Activated CD4-positive, alpha-beta T cell treated with anti-CD3 and anti-CD28 coated beads, Interleukin-2, amount 10 ng/mL, durations not matched to agents 24 days and 14 days (primary cell): ENCODE measurements around the gene ZDHHC14. TPM values are rescaled to one million over a fixed set of nuclear protein-coding genes. Genes with fewer than 3 reads are reported as not detected.

Experiments used
- DNase-seq: peaks from one replicate; pipeline ENCODE4 v3.0.0; 2022
- H3K27ac Mint-ChIP-seq: one replicate; pipeline ENCODE4 v1.8.0; 2022; ENCODE audit warnings: mild to moderate bottlenecking, mixed read lengths
- H3K27me3 Mint-ChIP-seq: one replicate; pipeline ENCODE4 v1.8.0; 2022; ENCODE audit warnings: mixed read lengths
- H3K36me3 Mint-ChIP-seq: one replicate; pipeline ENCODE4 v1.8.0; 2022; ENCODE audit warnings: low read depth, mild to moderate bottlenecking, mixed read lengths
- H3K4me1 Mint-ChIP-seq: one replicate; pipeline ENCODE4 v1.8.0; 2021; ENCODE audit warnings: mixed read lengths
- H3K4me3 Mint-ChIP-seq: one replicate; pipeline ENCODE4 v1.8.0; 2022; ENCODE audit warnings: mild to moderate bottlenecking, moderate library complexity, mixed read lengths
- H3K9me3 Mint-ChIP-seq: one replicate; pipeline ENCODE4 v1.8.0; 2021; ENCODE audit warnings: mixed read lengths
- intact Hi-C: fragments of 100-400 bp; cut with micrococcal nuclease; formaldehyde crosslinking; loops from one replicate; pipeline ENCODE4 v1.15.1; 2023
- total RNA-seq: library from RNA; stranded (reverse); gene quantifications from 2 replicates; pipeline ENCODE4 v1.2.3, GENCODE V29; 2022

The ZDHHC14 gene
- total RNA-seq, 1 donor from 2014 or later = 14.1 TPM

DNA sequence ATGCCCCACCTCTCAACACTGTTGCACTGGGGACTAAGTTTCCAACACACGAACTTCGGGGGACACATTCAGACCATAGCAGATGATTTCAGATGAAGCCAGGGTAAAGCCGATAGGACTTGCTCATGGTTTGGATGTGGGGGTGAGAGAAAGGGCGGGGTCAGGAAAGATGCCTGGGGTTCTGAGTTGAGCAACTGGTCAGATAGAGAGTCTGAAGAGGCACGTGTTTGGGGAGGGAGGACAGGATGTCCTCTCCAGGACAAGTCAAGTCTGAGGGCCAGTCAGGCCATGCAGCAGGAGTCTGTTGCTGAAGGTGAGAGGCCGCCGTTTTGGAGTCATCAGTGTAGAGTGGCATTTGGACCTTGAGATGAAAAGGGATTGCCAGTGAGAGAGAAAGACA is 244.1 kb downstream of the ZDHHC14 start:
- Mint-ChIP-seq H3K27ac (no peak overlapping the region), H3K9me3 (peaks cover 4% of the 10 kb centered on the region), H3K4me1 (peaks cover 8% of the 10 kb centered on the region), H3K36me3 (peaks cover 4% of the 10 kb centered on the region), H3K4me3 (no peak overlapping the region), H3K27me3 (no peaks in the 10 kb centered on the region)
- no peak for DNase-seq
- intact Hi-C loops = no loop called here

DNA sequence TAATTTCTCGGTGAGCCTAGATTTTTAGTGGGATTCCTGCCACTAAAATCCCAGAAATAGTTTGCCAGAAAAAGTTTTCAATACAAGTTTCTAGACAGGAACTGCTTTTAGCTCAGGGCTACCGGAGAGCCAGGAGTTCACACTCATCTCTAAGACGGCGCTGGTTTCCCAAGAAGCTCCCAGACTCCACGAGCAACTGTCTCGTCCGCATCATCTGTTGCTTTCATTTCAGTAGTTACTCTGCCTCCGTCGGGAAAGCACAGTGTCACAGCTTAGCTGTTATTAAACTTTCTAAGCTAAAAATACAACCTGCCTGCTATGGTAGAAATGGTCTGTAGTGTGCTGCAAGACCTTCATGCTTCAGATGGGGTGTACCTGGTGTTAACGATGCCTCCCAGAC is 244.8 kb downstream of the ZDHHC14 start:
- intact Hi-C loops = no loop called here
- Mint-ChIP-seq H3K4me3 (no peak overlapping the region), H3K27me3 (no peaks in the 10 kb centered on the region), H3K27ac (no peak overlapping the region), H3K4me1 (peaks cover 8% of the 10 kb centered on the region), H3K9me3 (peaks cover 4% of the 10 kb centered on the region), H3K36me3 (peaks cover 4% of the 10 kb centered on the region)
- no peak for DNase-seq

DNA sequence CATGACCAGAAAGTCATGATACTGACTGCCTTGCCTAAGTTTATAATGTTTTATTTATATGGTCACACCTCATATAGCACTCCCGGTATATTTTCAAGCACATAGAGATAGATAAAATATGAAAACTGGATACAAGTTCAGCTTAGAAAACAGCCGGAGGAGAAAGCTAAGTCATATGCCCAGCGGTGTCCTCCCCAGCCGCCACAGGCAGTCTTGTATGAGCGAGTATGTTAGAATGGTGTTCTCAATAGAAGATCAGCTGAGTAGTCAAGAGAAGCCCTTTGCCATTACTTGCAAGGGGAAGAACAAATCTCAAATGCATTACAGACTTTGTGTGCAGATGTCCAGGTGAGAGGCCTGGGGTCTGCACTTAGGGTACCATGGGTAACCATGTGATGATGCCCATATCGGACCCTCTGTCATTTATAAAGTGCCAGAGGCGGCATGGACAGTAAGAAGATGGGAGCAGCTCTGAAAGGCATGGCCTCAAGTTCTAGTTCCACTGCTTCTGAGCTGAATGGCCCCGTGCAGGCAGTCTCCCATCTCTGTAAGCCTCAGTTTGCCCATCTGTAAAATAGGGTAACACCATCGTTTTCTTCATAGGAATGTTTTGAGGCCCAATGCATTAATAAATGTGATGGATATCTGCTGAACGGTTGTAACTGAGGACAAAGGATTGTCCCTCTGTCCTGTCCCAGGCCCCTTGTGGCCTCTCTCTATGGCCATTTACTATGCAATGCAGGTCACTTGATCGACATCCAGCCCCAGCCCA is 246.4 kb downstream of the ZDHHC14 start:
- no peaks in the 10 kb centered on the region for H3K27me3 Mint-ChIP-seq
- H3K27ac Mint-ChIP-seq = no peak overlapping the region
- peaks cover 8% of the 10 kb centered on the region for H3K4me1 Mint-ChIP-seq
- H3K4me3 Mint-ChIP-seq = no peak overlapping the region
- peaks cover 4% of the 10 kb centered on the region for H3K36me3 Mint-ChIP-seq
- DNase-seq = no peak
- intact Hi-C loops = no loop called here
- H3K9me3 Mint-ChIP-seq = peaks cover 4% of the 10 kb centered on the region

GRCh38 chr6:157628463-157628862 is 247.5 kb downstream of the ZDHHC14 start:
- intact Hi-C loops = no loop called here
- DNase-seq = no peak
- Mint-ChIP-seq H3K36me3 (peaks cover 2% of the 10 kb centered on the region), H3K27me3 (no peaks in the 10 kb centered on the region), H3K4me1 (peaks cover 8% of the 10 kb centered on the region), H3K9me3 (no peaks in the 10 kb centered on the region), H3K27ac (no peak overlapping the region), H3K4me3 (no peak overlapping the region)

DNA sequence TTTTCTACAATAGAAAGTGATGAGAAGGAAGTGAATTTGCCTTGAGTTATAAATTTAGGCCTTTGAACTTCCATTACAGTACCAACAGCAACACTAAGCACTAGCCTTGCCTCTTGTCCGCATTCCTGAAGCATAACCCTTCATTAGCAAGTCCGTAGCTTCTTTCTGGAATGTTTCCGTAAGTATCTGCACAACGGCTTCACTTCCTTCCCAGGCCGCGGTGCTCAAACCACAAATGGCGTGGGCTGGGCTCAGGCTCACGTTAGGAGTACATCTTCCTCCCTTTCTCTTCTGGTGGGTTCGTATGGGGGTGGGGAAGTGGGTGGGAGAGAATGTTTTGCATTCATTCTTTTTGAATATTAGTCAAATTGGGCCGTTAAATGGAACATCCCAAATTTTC is 248.2 kb downstream of the ZDHHC14 start:
- intact Hi-C loops = no loop called here
- no peak overlapping the region for H3K27ac Mint-ChIP-seq
- no peak for DNase-seq
- H3K4me1 Mint-ChIP-seq = peaks cover 8% of the 10 kb centered on the region
- no peaks in the 10 kb centered on the region for H3K27me3 Mint-ChIP-seq
- H3K4me3 Mint-ChIP-seq = no peak overlapping the region
- H3K36me3 Mint-ChIP-seq = peaks cover 2% of the 10 kb centered on the region
- no peaks in the 10 kb centered on the region for H3K9me3 Mint-ChIP-seq

DNA sequence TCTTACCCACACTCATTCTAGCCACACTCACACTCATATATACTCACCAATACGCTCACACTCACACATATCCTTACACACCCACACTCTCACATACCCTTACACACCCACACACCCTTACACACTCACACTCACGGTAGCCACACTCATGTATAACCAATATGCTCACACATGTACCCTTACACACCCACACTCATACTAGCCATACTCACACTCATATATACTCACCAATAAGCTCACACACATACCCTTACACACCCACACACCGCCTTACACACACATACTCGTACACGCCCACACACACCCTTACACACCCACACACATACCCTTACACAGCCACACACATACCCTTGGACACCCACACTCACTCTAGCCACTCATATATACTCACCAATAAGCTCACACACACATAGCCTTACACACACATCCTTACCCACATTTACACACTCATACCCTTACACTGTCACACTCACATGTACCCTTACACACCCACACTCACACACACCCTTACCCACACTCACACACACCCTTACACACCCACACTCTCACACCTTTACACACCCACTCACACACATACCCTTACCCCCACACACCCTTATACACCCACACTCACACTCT is 249.6 kb downstream of the ZDHHC14 start:
- Mint-ChIP-seq H3K27me3 (no peaks in the 10 kb centered on the region), H3K4me1 (peaks cover 8% of the 10 kb centered on the region), H3K27ac (no peak overlapping the region), H3K9me3 (no peaks in the 10 kb centered on the region), H3K4me3 (no peak overlapping the region), H3K36me3 (peaks cover 2% of the 10 kb centered on the region)
- intact Hi-C loops = no loop called here
- DNase-seq = no peak

- Mint-ChIP-seq H3K4me3 (no peak overlapping the region), H3K36me3 (peaks cover 2% of the 10 kb centered on the region), H3K4me1 (peaks cover 8% of the 10 kb centered on the region), H3K27me3 (no peaks in the 10 kb centered on the region), H3K27ac (no peak overlapping the region), H3K9me3 (no peaks in the 10 kb centered on the region)
- no peak for DNase-seq
- intact Hi-C loops = no loop called here
Observed at GRCh38 chr6:157631412-157631811, 250.4 kb downstream of the ZDHHC14 start.

DNA sequence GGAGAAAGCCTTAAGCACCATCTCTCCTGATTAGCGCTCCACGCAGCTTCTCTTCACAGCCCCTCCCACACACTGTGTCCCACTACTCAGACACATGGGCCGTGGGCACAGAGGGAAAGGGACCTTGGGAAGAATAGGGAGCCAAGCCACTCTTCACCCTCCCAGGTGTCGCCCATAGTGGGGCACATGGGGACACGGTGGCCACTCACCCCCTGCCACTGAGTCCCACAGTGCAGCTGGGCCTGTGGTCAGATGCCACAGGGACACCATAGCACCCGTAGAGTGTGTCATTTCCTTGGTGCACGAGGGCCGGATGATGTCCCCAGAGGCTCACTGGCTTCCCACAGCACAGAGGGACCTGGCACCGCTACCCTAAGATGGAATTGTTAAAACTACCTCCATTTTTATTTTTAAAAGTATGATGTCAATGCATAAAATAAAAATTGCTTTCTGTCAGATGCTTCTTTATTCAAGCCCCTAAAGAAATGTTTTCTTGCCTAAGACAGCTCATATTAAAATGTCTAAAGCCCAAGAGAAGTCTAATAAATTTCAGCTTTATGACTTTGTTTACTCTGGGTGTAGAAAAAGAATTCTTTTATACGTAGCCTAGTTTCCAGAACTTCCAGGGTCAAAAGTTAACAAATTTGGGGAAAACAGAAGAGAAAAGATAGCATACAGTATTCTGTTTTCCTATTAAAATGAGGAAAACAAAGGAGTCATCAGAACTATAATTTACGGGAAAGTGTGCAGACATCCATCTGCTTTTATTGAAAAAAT is 251.0 kb downstream of the ZDHHC14 start:
- Mint-ChIP-seq H3K4me3 (no peak overlapping the region), H3K27ac (no peak overlapping the region), H3K36me3 (peaks cover 2% of the 10 kb centered on the region), H3K27me3 (no peaks in the 10 kb centered on the region), H3K4me1 (peaks cover 8% of the 10 kb centered on the region), H3K9me3 (no peaks in the 10 kb centered on the region)
- no peak for DNase-seq
- intact Hi-C loops = no loop called here

DNA sequence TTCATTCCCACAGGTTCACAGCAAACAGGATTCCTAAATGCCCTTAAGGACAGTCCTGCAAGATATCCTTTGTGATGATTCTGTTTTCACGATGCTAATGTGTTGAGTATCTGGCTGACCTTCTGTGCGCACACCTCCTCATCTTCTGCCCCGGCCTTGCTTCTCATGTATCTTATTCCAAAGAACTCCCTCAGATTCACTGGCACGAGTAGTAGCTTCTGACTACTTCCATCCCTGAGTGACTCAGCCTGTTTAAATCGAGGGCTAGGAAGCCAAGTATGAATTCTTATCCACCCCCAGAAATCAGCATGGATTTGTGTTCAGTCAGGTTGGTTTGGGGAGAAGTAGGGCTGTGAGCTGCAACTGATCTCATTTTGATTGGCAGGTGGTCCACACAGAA is 251.8 kb downstream of the ZDHHC14 start:
- H3K4me3 Mint-ChIP-seq = no peak overlapping the region
- peaks cover 2% of the 10 kb centered on the region for H3K36me3 Mint-ChIP-seq
- no peaks in the 10 kb centered on the region for H3K9me3 Mint-ChIP-seq

GRCh38 chr6:157634546-157634945 is 253.6 kb downstream of the ZDHHC14 start:
- H3K27ac Mint-ChIP-seq = no peak overlapping the region
- H3K36me3 Mint-ChIP-seq = peaks cover 2% of the 10 kb centered on the region

More for the DNA sequence above, 251.8 kb downstream of the ZDHHC14 start:
- Mint-ChIP-seq H3K27ac (no peak overlapping the region), H3K4me1 (peaks cover 8% of the 10 kb centered on the region), H3K27me3 (no peaks in the 10 kb centered on the region)
- DNase-seq = no peak
- intact Hi-C loops = no loop called here

GRCh38 chr6:157635388-157636244 is 254.6 kb downstream of the ZDHHC14 start:
- Mint-ChIP-seq H3K27me3 (no peaks in the 10 kb centered on the region), H3K36me3 (peaks cover 2% of the 10 kb centered on the region), H3K27ac (no peak overlapping the region), H3K4me3 (no peak overlapping the region), H3K4me1 (no peaks in the 10 kb centered on the region), H3K9me3 (no peaks in the 10 kb centered on the region)
- intact Hi-C loops = no loop called here
- no peak for DNase-seq

More at GRCh38 chr6:157634546-157634945, 253.6 kb downstream of the ZDHHC14 start:
- no peak for DNase-seq
- intact Hi-C loops = no loop called here
- Mint-ChIP-seq H3K4me1 (peaks cover 1% of the 10 kb centered on the region), H3K4me3 (no peak overlapping the region), H3K27me3 (no peaks in the 10 kb centered on the region), H3K9me3 (no peaks in the 10 kb centered on the region)

DNA sequence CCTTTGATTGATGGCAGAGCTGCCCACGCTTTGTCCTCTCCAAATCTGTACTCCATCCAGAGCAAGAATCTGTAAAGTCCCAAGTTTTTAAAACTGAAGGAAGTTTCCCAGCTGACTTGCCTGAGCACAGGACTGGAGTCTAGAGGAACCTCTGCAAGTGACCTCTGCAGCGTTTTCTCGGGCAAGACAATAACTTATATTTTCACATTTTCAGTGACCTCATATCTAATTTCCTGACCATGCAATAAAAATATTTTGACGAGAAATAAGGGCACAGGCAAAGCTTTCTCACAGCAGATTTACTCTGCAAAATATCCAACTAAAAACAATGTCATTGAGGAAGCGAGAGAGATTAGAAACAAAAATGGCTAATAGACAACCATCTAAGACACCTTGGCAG is 256.5 kb downstream of the ZDHHC14 start:
- H3K27me3 Mint-ChIP-seq = peaks cover 6% of the 10 kb centered on the region
- intact Hi-C loops = no loop called here
- H3K4me1 Mint-ChIP-seq = no peaks in the 10 kb centered on the region
- no peak overlapping the region for H3K27ac Mint-ChIP-seq
- no peak overlapping the region for H3K4me3 Mint-ChIP-seq
- no peak for DNase-seq
- no peaks in the 10 kb centered on the region for H3K9me3 Mint-ChIP-seq
- H3K36me3 Mint-ChIP-seq = peaks cover 2% of the 10 kb centered on the region

- no peak for DNase-seq
- H3K36me3 Mint-ChIP-seq = no peaks in the 10 kb centered on the region
- peaks cover 6% of the 10 kb centered on the region for H3K27me3 Mint-ChIP-seq
- intact Hi-C loops = no loop called here
- H3K9me3 Mint-ChIP-seq = no peaks in the 10 kb centered on the region
- H3K4me3 Mint-ChIP-seq = no peak overlapping the region
- no peak overlapping the region for H3K27ac Mint-ChIP-seq
- no peaks in the 10 kb centered on the region for H3K4me1 Mint-ChIP-seq
Observed at GRCh38 chr6:157637941-157638662, 257.1 kb downstream of the ZDHHC14 start.
